ENCODE measurements around the gene ZNF444. TPM values are rescaled to one million over a fixed set of nuclear protein-coding genes. Genes with fewer than 3 reads are reported as not detected.

The ZNF444 gene
- total and polyA plus RNA-seq, 9 of the 15 experiments (the other 6 are each of a cell fraction or from before 2014, with no cell fraction given): 0.39 to 40.0 (median 6.9) TPM

DNA sequence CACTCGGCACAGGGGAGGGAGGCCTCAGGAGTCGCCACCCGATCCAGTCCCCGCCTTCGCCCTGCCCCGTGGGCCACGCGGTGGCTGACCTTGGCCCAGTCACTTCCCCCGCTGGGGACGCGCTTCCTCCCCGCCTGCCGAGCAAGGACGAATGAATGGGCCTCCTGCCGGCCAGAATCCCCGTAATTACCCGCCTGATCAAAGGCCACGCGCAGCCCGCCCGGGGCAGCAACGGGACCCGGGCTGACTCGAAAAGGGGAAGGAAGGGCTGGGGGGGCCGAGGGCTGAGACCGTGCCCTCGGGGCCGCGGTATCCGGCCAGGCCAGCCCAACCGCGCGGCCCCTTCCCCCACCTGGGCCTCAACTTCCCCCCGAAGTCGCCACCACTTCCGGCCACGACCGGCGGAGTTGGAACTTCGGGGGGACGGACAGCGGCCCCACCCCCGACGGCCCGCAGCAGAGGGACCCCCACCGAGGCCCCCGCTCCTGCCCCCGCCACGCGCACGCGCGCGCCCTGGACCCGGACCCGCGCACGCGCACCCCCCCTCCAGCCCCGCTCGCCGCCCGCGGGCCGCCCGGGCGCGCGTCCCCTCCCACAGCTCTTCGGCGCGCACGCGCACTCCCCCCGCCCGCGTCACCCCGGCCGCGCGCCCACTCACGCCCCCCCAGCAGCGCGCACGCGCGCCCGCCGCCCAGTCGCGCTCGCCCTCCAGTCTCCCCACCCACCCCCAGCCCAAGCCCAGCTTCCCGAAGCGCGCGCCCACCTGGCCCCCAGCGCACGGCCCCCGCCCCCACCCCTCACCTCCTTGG is 20.5 kb upstream of the ZNF444 start (continued):
- TF ChIP-seq CBX2 (IDR thresholded peaks at IDR 0.05; ENCODE audit: insufficient read depth, low read length, poor library complexity, severe bottlenecking) (no peak), CREBBP (IDR thresholded peaks at IDR 0.05; ENCODE audit: low read depth, low read length) (no peak), RNF2 (IDR thresholded peaks at IDR 0.05) (peak; percentile 56; the same call in 1 of the 2 replicates), TAF15 (IDR thresholded peaks at IDR 0.05; ENCODE audit: low read depth, low read length) (no peak), ZNF551 (CRISPR knock-in tag; IDR thresholded peaks at IDR 0.05) (no peak), ZNF79 (CRISPR knock-in tag; IDR thresholded peaks at IDR 0.05; ENCODE audit: low read depth) (no peak), RBBP5 (IDR thresholded peaks at IDR 0.05; ENCODE audit: borderline replicate concordance, insufficient read depth, low read length, poor library complexity, severe bottlenecking) (peak; percentile 63), IRF2 (CRISPR knock-in tag; IDR thresholded peaks at IDR 0.05) (no peak), ZBTB43 (CRISPR knock-in tag; IDR thresholded peaks at IDR 0.05) (no peak), EP400 (IDR thresholded peaks at IDR 0.05) (peak; percentile 94), ZNF778 (CRISPR knock-in tag; IDR thresholded peaks at IDR 0.05) (no peak), MEF2D (tag; conservative IDR thresholded peaks at IDR 0.05; ENCODE audit: low read depth) (no peak), SAP30 (IDR thresholded peaks at IDR 0.05; ENCODE audit: borderline replicate concordance, insufficient read depth, low read depth, low read length, poor library complexity, severe bottlenecking) (peak; percentile 85), GTF2A2 (tag; IDR thresholded peaks at IDR 0.05) (no peak), CBX3 (IDR thresholded peaks at IDR 0.05; ENCODE audit: borderline replicate concordance in 1 of 2, low read length in 2 of 2) (no peak; a peak in 1 of 3 replicates), MCM7 (IDR thresholded peaks at IDR 0.05) (no peak), SRSF1 (IDR thresholded peaks at IDR 0.05; ENCODE audit: low read depth, low read length) (no peak), SMARCA4 (IDR thresholded peaks at IDR 0.05) (no peak)
- TF ChIP-seq, protein P1, sequence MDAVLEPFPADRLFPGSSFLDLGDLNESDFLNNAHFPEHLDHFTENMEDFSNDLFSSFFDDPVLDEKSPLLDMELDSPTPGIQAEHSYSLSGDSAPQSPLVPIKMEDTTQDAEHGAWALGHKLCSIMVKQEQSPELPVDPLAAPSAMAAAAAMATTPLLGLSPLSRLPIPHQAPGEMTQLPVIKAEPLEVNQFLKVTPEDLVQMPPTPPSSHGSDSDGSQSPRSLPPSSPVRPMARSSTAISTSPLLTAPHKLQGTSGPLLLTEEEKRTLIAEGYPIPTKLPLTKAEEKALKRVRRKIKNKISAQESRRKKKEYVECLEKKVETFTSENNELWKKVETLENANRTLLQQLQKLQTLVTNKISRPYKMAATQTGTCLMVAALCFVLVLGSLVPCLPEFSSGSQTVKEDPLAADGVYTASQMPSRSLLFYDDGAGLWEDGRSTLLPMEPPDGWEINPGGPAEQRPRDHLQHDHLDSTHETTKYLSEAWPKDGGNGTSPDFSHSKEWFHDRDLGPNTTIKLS (IDR thresholded peaks at IDR 0.05; ENCODE audit: borderline replicate concordance, low read depth): peak; percentile 30; the same call in 1 of the 2 replicates
- TF ChIP-seq, protein P2, sequence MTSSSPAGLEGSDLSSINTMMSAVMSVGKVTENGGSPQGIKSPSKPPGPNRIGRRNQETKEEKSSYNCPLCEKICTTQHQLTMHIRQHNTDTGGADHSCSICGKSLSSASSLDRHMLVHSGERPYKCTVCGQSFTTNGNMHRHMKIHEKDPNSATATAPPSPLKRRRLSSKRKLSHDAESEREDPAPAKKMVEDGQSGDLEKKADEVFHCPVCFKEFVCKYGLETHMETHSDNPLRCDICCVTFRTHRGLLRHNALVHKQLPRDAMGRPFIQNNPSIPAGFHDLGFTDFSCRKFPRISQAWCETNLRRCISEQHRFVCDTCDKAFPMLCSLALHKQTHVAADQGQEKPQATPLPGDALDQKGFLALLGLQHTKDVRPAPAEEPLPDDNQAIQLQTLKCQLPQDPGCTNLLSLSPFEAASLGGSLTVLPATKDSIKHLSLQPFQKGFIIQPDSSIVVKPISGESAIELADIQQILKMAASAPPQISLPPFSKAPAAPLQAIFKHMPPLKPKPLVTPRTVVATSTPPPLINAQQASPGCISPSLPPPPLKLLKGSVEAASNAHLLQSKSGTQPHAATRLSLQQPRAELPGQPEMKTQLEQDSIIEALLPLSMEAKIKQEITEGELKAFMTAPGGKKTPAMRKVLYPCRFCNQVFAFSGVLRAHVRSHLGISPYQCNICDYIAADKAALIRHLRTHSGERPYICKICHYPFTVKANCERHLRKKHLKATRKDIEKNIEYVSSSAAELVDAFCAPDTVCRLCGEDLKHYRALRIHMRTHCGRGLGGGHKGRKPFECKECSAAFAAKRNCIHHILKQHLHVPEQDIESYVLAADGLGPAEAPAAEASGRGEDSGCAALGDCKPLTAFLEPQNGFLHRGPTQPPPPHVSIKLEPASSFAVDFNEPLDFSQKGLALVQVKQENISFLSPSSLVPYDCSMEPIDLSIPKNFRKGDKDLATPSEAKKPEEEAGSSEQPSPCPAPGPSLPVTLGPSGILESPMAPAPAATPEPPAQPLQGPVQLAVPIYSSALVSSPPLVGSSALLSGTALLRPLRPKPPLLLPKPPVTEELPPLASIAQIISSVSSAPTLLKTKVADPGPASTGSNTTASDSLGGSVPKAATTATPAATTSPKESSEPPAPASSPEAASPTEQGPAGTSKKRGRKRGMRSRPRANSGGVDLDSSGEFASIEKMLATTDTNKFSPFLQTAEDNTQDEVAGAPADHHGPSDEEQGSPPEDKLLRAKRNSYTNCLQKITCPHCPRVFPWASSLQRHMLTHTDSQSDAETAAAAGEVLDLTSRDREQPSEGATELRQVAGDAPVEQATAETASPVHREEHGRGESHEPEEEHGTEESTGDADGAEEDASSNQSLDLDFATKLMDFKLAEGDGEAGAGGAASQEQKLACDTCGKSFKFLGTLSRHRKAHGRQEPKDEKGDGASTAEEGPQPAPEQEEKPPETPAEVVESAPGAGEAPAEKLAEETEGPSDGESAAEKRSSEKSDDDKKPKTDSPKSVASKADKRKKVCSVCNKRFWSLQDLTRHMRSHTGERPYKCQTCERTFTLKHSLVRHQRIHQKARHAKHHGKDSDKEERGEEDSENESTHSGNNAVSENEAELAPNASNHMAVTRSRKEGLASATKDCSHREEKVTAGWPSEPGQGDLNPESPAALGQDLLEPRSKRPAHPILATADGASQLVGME (CRISPR knock-in tag; IDR thresholded peaks at IDR 0.05): 0 out of 2 replicates have a peak, but pooled peaks have one; percentile 26
